ENCODE data around the gene LDHD. TPM values are rescaled to one million over a fixed set of nuclear protein-coding genes. Genes with fewer than 3 reads are reported as not detected.

LDHD gene
- total RNA-seq, 1 donor from 2014 or later = 10.1 TPM

DNA sequence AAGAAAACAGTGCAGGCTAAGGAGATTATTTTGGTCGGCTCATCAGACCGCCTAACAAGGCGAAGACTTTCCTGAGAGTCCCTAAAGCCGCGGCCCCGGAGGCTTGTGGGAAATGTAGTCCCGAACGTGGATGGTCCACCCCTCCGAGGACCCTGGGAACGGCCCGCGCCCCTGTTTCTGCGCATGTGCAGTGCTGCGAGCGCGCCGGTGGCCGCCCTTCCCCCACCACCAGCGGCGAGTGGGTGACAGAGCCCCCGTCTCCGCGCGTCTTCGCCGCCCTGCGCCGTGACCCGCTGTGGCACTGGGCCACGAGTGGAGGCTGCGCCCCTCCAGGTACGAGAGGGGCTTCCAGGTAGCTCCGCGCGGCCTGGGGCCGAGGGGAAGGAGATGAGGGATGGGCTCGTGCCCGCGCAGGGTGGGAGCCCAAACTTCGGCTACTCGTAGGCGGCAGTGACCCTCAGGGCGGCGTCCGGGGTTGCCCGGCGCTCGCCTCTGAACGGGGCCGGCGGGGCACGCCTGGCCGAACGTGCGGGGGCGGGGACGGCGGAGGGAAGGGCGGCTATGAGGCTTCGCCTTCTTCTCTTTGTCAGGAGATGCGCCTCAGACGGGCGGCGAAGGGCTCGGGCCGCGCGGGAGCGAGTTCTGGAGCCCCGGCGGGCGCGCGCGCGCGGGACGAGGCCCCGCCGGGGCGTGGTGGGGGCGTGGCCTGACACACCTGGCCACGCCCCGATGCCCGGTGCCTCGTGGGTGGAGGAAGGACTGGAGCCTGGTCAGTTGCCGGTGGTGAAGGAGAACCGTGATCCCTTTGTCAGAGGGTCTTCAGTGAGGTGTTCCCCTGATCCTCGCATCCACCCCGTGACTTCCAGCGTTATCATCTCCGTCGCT is 32.0 kb upstream of the LDHD start, which contains the start of gene ZFP1:
Gene ZFP1 (plus strand): TSS at position 214 of the 885 bp plus-strand sequence. CDS start 4,428 bp downstream, outside the sequence.
- intact Hi-C loops (cut with DNase I) = no loop called here
- H3K4me3 ChIP-seq = peak within 1 kb of the TSS; percentile 72 to 94
- H3K4me1 ChIP-seq = peaks cover 3% of the 10 kb centered on the region
- DNase-seq (ENCODE audit: extremely low spot score in 2 of 2) = peak in 1 of 2 donors; percentile 90
- H3K27me3 ChIP-seq = no peaks in the 10 kb centered on the region
- peaks cover 8% of the 10 kb centered on the region for H3K9me3 ChIP-seq
- peak in 1 of 2 donors; percentile 48 for TF ChIP-seq POLR2A (IDR thresholded peaks at IDR 0.05)
- TF ChIP-seq, protein P1, sequence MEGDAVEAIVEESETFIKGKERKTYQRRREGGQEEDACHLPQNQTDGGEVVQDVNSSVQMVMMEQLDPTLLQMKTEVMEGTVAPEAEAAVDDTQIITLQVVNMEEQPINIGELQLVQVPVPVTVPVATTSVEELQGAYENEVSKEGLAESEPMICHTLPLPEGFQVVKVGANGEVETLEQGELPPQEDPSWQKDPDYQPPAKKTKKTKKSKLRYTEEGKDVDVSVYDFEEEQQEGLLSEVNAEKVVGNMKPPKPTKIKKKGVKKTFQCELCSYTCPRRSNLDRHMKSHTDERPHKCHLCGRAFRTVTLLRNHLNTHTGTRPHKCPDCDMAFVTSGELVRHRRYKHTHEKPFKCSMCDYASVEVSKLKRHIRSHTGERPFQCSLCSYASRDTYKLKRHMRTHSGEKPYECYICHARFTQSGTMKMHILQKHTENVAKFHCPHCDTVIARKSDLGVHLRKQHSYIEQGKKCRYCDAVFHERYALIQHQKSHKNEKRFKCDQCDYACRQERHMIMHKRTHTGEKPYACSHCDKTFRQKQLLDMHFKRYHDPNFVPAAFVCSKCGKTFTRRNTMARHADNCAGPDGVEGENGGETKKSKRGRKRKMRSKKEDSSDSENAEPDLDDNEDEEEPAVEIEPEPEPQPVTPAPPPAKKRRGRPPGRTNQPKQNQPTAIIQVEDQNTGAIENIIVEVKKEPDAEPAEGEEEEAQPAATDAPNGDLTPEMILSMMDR (IDR thresholded peaks at IDR 0.05) = no peak
- peak; percentile 89 to 96 for TF ChIP-seq POLR2AphosphoS5 (IDR thresholded peaks at IDR 0.05; ENCODE audit: insufficient read depth in 1 of 2, low read depth in 1 of 2)
- H3K27ac ChIP-seq = peak within 1 kb of the TSS; percentile 97
- peaks cover 0 to 11% of the 10 kb centered on the region in 2 donors for H3K36me3 ChIP-seq

DNA sequence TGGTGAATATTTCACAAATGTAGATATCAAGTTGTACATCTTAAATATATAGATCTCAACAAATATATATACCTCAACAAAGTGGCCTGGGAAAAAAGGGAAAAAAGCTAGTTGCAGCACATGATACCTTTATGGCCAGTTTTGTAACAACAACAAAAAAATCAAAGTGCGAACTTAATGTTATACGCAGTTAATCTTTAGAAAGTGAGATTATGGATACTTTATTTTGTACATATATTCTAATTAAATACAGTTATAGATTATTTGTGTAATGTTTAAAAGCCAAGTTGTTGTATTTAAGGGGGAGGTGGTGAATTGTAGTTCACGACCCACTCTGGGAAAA is 31.4 kb upstream of the LDHD start:
- Histone ChIP-seq H3K36me3 (peaks cover 0 to 6% of the 10 kb centered on the region in 2 donors), H3K27me3 (no peaks in the 10 kb centered on the region), H3K4me3 (peak overlapping the region in 1 of 2 donors; percentile 94), H3K4me1 (peaks cover 3% of the 10 kb centered on the region), H3K27ac (peak overlapping the region; percentile 97), H3K9me3 (peaks cover 8% of the 10 kb centered on the region)
- TF ChIP-seq POLR2AphosphoS5 (IDR thresholded peaks at IDR 0.05; ENCODE audit: insufficient read depth in 1 of 2, low read depth in 1 of 2) = no peak
- TF ChIP-seq, protein P1 (IDR thresholded peaks at IDR 0.05) = no peak
- no peak for TF ChIP-seq POLR2A (IDR thresholded peaks at IDR 0.05)
- DNase-seq (ENCODE audit: extremely low spot score in 2 of 2) = no peak
- intact Hi-C loops (cut with DNase I) = no loop called here

DNA sequence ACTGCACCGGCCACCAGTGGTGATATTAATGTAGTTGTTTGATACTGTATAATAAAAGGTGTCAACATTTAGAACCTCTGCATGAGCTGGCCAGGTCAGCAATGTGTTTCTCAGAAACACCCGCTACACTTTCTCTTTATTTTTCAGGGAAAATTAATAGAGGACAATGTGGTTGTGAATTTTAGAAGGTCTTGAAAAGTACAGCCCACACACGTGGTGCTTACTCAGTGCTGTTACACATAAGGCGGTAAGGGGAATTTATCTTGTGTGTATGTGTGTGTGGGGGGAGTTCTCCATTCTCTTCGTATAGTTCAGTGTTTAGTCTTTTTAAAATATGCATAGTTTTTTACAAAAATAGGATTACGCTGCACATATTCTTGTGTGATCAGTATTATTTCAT is 27.4 kb upstream of the LDHD start:
- no peaks in the 10 kb centered on the region for H3K36me3 ChIP-seq
- no peak overlapping the region for H3K27ac ChIP-seq
- TF ChIP-seq, protein P1 (IDR thresholded peaks at IDR 0.05) = no peak
- TF ChIP-seq POLR2AphosphoS5 (IDR thresholded peaks at IDR 0.05; ENCODE audit: insufficient read depth in 1 of 2, low read depth in 1 of 2) (no peak), POLR2A (IDR thresholded peaks at IDR 0.05) (no peak)
- intact Hi-C loops (cut with DNase I) = no loop called here
- H3K9me3 ChIP-seq = no peaks in the 10 kb centered on the region
- no peak overlapping the region for H3K4me3 ChIP-seq
- no peaks in the 10 kb centered on the region for H3K4me1 ChIP-seq
- DNase-seq (ENCODE audit: extremely low spot score in 2 of 2) = no peak
- H3K27me3 ChIP-seq = no peaks in the 10 kb centered on the region

DNA sequence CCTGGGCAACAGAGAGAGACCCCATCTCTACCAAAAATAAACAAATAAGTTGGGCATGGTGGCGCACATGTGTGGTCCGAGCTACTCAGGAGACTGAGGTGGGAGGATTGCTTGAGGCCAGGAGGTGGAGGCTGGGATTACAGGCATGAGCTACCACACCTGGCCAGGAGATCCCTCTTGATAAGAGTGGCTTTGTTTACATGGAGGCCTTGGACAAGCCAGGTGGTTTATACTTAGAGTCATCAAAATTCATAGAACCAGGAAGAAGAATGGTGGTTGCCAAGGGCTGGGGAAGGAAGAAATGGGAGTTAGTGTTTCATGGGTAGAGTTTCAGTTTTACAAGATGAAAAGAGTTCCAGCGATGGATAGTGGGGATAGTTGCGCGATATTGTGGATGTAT is 22.9 kb upstream of the LDHD start:
- no peak overlapping the region for H3K4me3 ChIP-seq
- no peaks in the 10 kb centered on the region for H3K9me3 ChIP-seq
- intact Hi-C loops (cut with DNase I) = no loop called here
- no peak overlapping the region for H3K27ac ChIP-seq
- no peaks in the 10 kb centered on the region for H3K4me1 ChIP-seq
- H3K36me3 ChIP-seq = no peaks in the 10 kb centered on the region
- no peak for DNase-seq (ENCODE audit: extremely low spot score in 2 of 2)
- TF ChIP-seq POLR2A (IDR thresholded peaks at IDR 0.05) (no peak), POLR2AphosphoS5 (IDR thresholded peaks at IDR 0.05; ENCODE audit: insufficient read depth in 1 of 2, low read depth in 1 of 2) (no peak)
- TF ChIP-seq, protein P1 (IDR thresholded peaks at IDR 0.05) = no peak
- H3K27me3 ChIP-seq = no peaks in the 10 kb centered on the region

DNA sequence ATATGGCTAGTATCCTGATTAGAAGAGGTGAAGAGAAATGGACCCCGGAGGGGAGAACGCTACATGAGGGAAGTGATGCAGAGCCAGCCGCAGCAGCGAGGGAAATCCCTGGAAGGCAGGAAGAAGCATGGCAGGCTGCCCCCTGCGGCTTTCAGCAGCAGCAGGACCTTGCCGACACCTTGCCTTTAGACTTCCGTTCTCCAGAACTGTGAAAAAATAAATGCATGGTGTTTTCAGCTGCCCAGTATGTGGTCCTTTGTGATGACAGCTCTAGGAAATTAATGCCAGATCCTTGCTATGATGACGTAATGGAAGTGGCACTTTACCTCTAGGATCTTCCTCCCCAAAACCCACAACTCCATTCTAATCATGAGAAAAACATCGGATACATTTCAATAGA is 22.1 kb upstream of the LDHD start:
- DNase-seq (ENCODE audit: extremely low spot score in 2 of 2) = no peak
- no peaks in the 10 kb centered on the region for H3K4me1 ChIP-seq
- H3K36me3 ChIP-seq = no peaks in the 10 kb centered on the region
- TF ChIP-seq, protein P1 (IDR thresholded peaks at IDR 0.05) = no peak
- no peak for TF ChIP-seq POLR2A (IDR thresholded peaks at IDR 0.05)
- TF ChIP-seq POLR2AphosphoS5 (IDR thresholded peaks at IDR 0.05; ENCODE audit: insufficient read depth in 1 of 2, low read depth in 1 of 2) = no peak
- H3K27me3 ChIP-seq = no peaks in the 10 kb centered on the region
- no peaks in the 10 kb centered on the region for H3K9me3 ChIP-seq
- intact Hi-C loops (cut with DNase I) = no loop called here
- no peak overlapping the region for H3K4me3 ChIP-seq
- no peak overlapping the region for H3K27ac ChIP-seq

Measured in vagina (tissue), 2 donors.